HEK293 (cell line): ENCODE data around the gene ARHGEF39.

Source experiments
- CTCF ChIA-PET: fragments of 350-600 bp; formaldehyde crosslinking; extraction: SDS; loops from one replicate; lab custom pipeline; 2021; ENCODE audit warnings: antibody characterized with exemption; lab: Yijun Ruan, JAX
- POLR2A ChIA-PET: fragments of 300-600 bp; formaldehyde crosslinking; extraction: SDS; loops from one replicate; lab custom pipeline; 2020; ENCODE audit warnings: antibody characterized with exemption, inconsistent platforms; lab: Yijun Ruan, JAX
- H3K27ac ChIP-seq: fragments of 200-500 bp; sonication (Bioruptor generic); 2 replicates; pipeline ENCODE4 v1.5.1; 2014; ENCODE audit warnings: low read depth, low read length, control low read depth, inconsistent platforms; ENCODE audit errors: extremely low read depth
- H3K36me3 ChIP-seq, 2 experiments: fragments of 200-500 bp in 1 of 2; sonication (Bioruptor generic) in 1 of 2; 1 replicate in 1 of 2; 2 replicates in 1 of 2; pipeline ENCODE4 v1.5.1; 2014 to 2017; ENCODE audit warnings: inconsistent platforms in 2 of 2, low read length in 2 of 2; ENCODE audit not compliant: control insufficient read depth in 2 of 2, insufficient read depth in 1 of 2
- H3K4me1 ChIP-seq: fragments of 200-500 bp; sonication (Bioruptor generic); 2 replicates; pipeline ENCODE4 v1.5.1; 2014; ENCODE audit warnings: mild to moderate bottlenecking, low read length, inconsistent platforms; ENCODE audit not compliant: control insufficient read depth, insufficient read depth
- H3K4me3 ChIP-seq: 2 replicates; pipeline ENCODE4 v1.5.1; 2011; ENCODE audit warnings: low read depth, mild to moderate bottlenecking, control low read depth, low read length, moderate library complexity
- H3K9me3 ChIP-seq: fragments of 200-500 bp; sonication (Bioruptor generic); 2 replicates; pipeline ENCODE4 v1.5.1; 2014; ENCODE audit warnings: low read depth, low read length, inconsistent platforms; ENCODE audit not compliant: control insufficient read depth, insufficient read depth
- ATF2 ChIP-seq: fragments of 450-650 bp; formaldehyde crosslinking; IDR thresholded peaks from 2 replicates; pipeline ENCODE4 v1.5.1; 2016; ENCODE audit warnings: missing biosample characterization, missing genetic modification characterization, low read depth
- CTCF ChIP-seq: fragments of 450-650 bp; formaldehyde crosslinking; IDR thresholded peaks from 2 replicates; pipeline ENCODE4 v1.5.1; 2016; ENCODE audit warnings: missing biosample characterization, missing genetic modification characterization
- KLF1 ChIP-seq: fragments of 450-650 bp; formaldehyde crosslinking; IDR thresholded peaks from 2 replicates; pipeline ENCODE4 v1.5.1; 2016; ENCODE audit warnings: missing biosample characterization, missing genetic modification characterization
- MEIS1 ChIP-seq: sonication (generic); formaldehyde crosslinking; IDR thresholded peaks from 2 replicates; pipeline ENCODE4 v1.8.1; 2022; ENCODE audit warnings: missing genetic modification reagents, mild to moderate bottlenecking, borderline replicate concordance
- OVOL3 ChIP-seq: fragments of 450-650 bp; formaldehyde crosslinking; IDR thresholded peaks from 2 replicates; pipeline ENCODE4 v1.5.1; 2016; ENCODE audit warnings: missing biosample characterization, missing genetic modification characterization
- PATZ1 ChIP-seq: fragments of 450-650 bp; formaldehyde crosslinking; IDR thresholded peaks from 2 replicates; pipeline ENCODE4 v1.5.1; 2016; ENCODE audit warnings: missing biosample characterization, missing genetic modification characterization
- RBAK ChIP-seq: fragments of 450-650 bp; formaldehyde crosslinking; IDR thresholded peaks from 2 replicates; pipeline ENCODE4 v1.5.1; 2016; ENCODE audit warnings: missing biosample characterization, missing genetic modification characterization
- SP2 ChIP-seq: fragments of 450-650 bp; formaldehyde crosslinking; IDR thresholded peaks from 2 replicates; pipeline ENCODE4 v1.5.1; 2016; ENCODE audit warnings: missing biosample characterization, missing genetic modification characterization
- WT1 ChIP-seq: fragments of 450-650 bp; formaldehyde crosslinking; IDR thresholded peaks from 2 replicates; pipeline ENCODE4 v1.5.1; 2016; ENCODE audit warnings: missing biosample characterization, missing genetic modification characterization
- YY1 ChIP-seq: fragments of 450-650 bp; formaldehyde crosslinking; IDR thresholded peaks from 2 replicates; pipeline ENCODE4 v1.5.1; 2018; ENCODE audit warnings: missing biosample characterization, missing genetic modification characterization
- YY2 ChIP-seq: fragments of 450-650 bp; formaldehyde crosslinking; IDR thresholded peaks from 2 replicates; pipeline ENCODE4 v1.5.1; 2016; ENCODE audit warnings: missing biosample characterization, missing genetic modification characterization
- ZFHX2 ChIP-seq: fragments of 450-650 bp; formaldehyde crosslinking; conservative IDR thresholded peaks from 2 replicates; pipeline ENCODE4 v1.5.1; 2016; ENCODE audit warnings: missing biosample characterization, missing genetic modification characterization
- ZFP3 ChIP-seq: fragments of 450-650 bp; formaldehyde crosslinking; IDR thresholded peaks from 2 replicates; pipeline ENCODE4 v1.5.1; 2016; ENCODE audit warnings: low read depth, missing biosample characterization, missing genetic modification characterization
- ZFP37 ChIP-seq: fragments of 450-650 bp; formaldehyde crosslinking; IDR thresholded peaks from 2 replicates; pipeline ENCODE4 v1.5.1; 2016; ENCODE audit warnings: missing biosample characterization, missing genetic modification characterization
- ZFP41 ChIP-seq: fragments of 450-650 bp; formaldehyde crosslinking; IDR thresholded peaks from 2 replicates; pipeline ENCODE4 v1.5.1; 2016; ENCODE audit warnings: missing biosample characterization, missing genetic modification characterization, borderline replicate concordance
- ZNF155 ChIP-seq: fragments of 450-650 bp; formaldehyde crosslinking; IDR thresholded peaks from 2 replicates; pipeline ENCODE4 v1.5.1; 2016; ENCODE audit warnings: missing biosample characterization, missing genetic modification characterization
- ZNF2 ChIP-seq: fragments of 450-650 bp; formaldehyde crosslinking; IDR thresholded peaks from 2 replicates; pipeline ENCODE4 v1.5.1; 2016; ENCODE audit warnings: missing biosample characterization, missing genetic modification characterization
- ZNF24 ChIP-seq: fragments of 450-650 bp; formaldehyde crosslinking; IDR thresholded peaks from 2 replicates; pipeline ENCODE4 v1.5.1; 2016; ENCODE audit warnings: missing biosample characterization, missing genetic modification characterization
- ZNF248 ChIP-seq: fragments of 450-650 bp; formaldehyde crosslinking; IDR thresholded peaks from 2 replicates; pipeline ENCODE4 v1.5.1; 2017; ENCODE audit warnings: missing biosample characterization, missing genetic modification characterization
- ZNF266 ChIP-seq: fragments of 450-650 bp; formaldehyde crosslinking; IDR thresholded peaks from 2 replicates; pipeline ENCODE4 v1.5.1; 2016; ENCODE audit warnings: missing biosample characterization, missing genetic modification characterization, low read depth
- ZNF341 ChIP-seq: fragments of 450-650 bp; formaldehyde crosslinking; IDR thresholded peaks from 2 replicates; pipeline ENCODE4; 2016; ENCODE audit warnings: low read depth, missing biosample characterization, missing genetic modification characterization
- ZNF433 ChIP-seq: fragments of 450-650 bp; formaldehyde crosslinking; IDR thresholded peaks from 2 replicates; pipeline ENCODE4 v1.5.1; 2016; ENCODE audit warnings: missing biosample characterization, missing genetic modification characterization, low read depth
- ZNF48 ChIP-seq: fragments of 450-650 bp; formaldehyde crosslinking; IDR thresholded peaks from 2 replicates; pipeline ENCODE4 v1.5.1; 2016; ENCODE audit warnings: missing biosample characterization, missing genetic modification characterization
- ZNF510 ChIP-seq: fragments of 450-650 bp; formaldehyde crosslinking; IDR thresholded peaks from 2 replicates; pipeline ENCODE4 v1.5.1; 2018; ENCODE audit warnings: mild to moderate bottlenecking, missing genetic modification characterization, missing biosample characterization; ENCODE audit not compliant: insufficient replicate concordance
- ZNF548 ChIP-seq: fragments of 450-650 bp; formaldehyde crosslinking; IDR thresholded peaks from 2 replicates; pipeline ENCODE4 v1.5.1; 2016; ENCODE audit warnings: missing biosample characterization, missing genetic modification characterization
- ZNF704 ChIP-seq: fragments of 450-650 bp; formaldehyde crosslinking; IDR thresholded peaks from 2 replicates; pipeline ENCODE4 v1.5.1; 2016; ENCODE audit warnings: missing biosample characterization, missing genetic modification characterization
- ZNF776 ChIP-seq: fragments of 450-650 bp; formaldehyde crosslinking; IDR thresholded peaks from 2 replicates; pipeline ENCODE4 v1.5.0; 2017; ENCODE audit warnings: missing biosample characterization, missing genetic modification characterization, borderline replicate concordance
- ZNF785 ChIP-seq: fragments of 450-650 bp; formaldehyde crosslinking; IDR thresholded peaks from 2 replicates; pipeline ENCODE4 v1.5.1; 2016; ENCODE audit warnings: missing biosample characterization, missing genetic modification characterization
- ZNF791 ChIP-seq: fragments of 450-650 bp; formaldehyde crosslinking; IDR thresholded peaks from 2 replicates; pipeline ENCODE4 v1.5.1; 2016; ENCODE audit warnings: missing biosample characterization, missing genetic modification characterization
- TF ChIP-seq, protein P1 (sequence below): fragments of 450-650 bp; formaldehyde crosslinking; IDR thresholded peaks from 2 replicates; pipeline ENCODE4 v1.5.0; 2017; ENCODE audit warnings: missing biosample characterization, missing genetic modification characterization, borderline replicate concordance

Gene ARHGEF39

DNA sequence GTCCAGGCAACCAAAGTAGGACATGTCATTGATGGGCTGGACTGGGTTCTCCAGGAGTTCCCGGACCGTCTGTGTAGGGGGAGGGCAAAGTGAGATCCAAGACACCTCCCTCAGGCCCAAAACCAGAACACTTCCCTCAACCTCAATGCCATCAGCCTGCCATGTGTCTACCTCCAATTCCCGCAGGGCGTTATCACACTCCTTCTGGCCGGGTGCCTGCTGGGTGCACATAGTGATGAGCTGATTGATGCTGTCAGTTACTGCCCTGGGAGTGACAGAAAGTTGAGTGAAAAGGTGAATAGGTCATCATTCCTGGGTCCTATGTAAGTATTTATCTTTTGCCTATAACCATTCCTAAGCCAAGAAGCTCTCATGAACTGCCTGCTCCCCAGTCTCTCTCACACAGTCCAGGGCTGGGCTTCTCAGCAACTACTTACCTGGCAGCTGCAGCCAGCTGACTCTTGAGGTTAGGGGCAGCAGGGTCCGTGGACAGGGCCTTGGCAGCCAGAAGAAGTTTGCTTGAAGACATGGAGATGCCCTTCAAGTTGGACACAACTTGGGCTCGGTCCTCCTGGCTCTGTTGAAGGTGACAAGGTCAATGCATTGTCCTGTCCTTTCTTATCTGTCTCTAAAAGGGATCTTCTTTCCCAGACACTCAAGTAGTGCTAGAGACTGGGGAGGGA is 46.0 kb upstream of the ARHGEF39 start:
- ChIA-PET CTCF (interaction anchor here (0.8 to 6.4 kb wide), 3 partner anchors 14 to 50 kb away, joined by 3 to 47 read pairs (median 4); no protein-coding TSS in a partner anchor), POLR2A (interaction anchor here (0.9 to 1.5 kb wide), 2 partner anchors 21 to 53 kb away, joined by 3 read pairs; partner anchors contain the start of genes CREB3 and TLN1)
- no peaks in the 10 kb centered on the region for H3K4me1 ChIP-seq

GRCh38 chr9:35708146-35708545 is 43.2 kb upstream of the ARHGEF39 start:
- ChIA-PET CTCF (interaction anchor here (0.6 to 6.4 kb wide), 7 partner anchors 7 to 1117 kb away, joined by 3 to 47 read pairs (median 3); no protein-coding TSS in a partner anchor), POLR2A (no interaction called here)
- H3K36me3 ChIP-seq, result peaks cover 22 to 93% of the 10 kb centered on the region in 2 experiments
- H3K27ac ChIP-seq, result no peak overlapping the region
- H3K9me3 ChIP-seq, result no peaks in the 10 kb centered on the region
- H3K4me3 ChIP-seq, result no peak overlapping the region
- H3K4me1 ChIP-seq, result no peaks in the 10 kb centered on the region
- TF ChIP-seq ZNF24 (no peak), WT1 (tag by site-specific recombination) (no peak), YY1 (tag by site-specific recombination) (no peak), OVOL3 (no peak), ZNF155 (tag by site-specific recombination) (no peak), ZFP37 (tag by site-specific recombination) (no peak), ZNF2 (tag by site-specific recombination) (no peak), PATZ1 (tag by site-specific recombination) (no peak), ZNF266 (no peak), YY2 (tag by site-specific recombination) (no peak), MEIS1 (no peak), ATF2 (tag by site-specific recombination) (no peak)

More for the DNA sequence above, 46.0 kb upstream of the ARHGEF39 start:
- no peak for TF ChIP-seq ZFP41
- no peak for TF ChIP-seq ZNF248 (tag by site-specific recombination)
- TF ChIP-seq ZNF791 (tag by site-specific recombination), result no peak
- TF ChIP-seq ZNF341 (tag by site-specific recombination), result no peak
- TF ChIP-seq ZNF776, result no peak
- TF ChIP-seq ZNF704 (tag by site-specific recombination), result no peak
- no peak for TF ChIP-seq ZFP3
- TF ChIP-seq, protein P1, sequence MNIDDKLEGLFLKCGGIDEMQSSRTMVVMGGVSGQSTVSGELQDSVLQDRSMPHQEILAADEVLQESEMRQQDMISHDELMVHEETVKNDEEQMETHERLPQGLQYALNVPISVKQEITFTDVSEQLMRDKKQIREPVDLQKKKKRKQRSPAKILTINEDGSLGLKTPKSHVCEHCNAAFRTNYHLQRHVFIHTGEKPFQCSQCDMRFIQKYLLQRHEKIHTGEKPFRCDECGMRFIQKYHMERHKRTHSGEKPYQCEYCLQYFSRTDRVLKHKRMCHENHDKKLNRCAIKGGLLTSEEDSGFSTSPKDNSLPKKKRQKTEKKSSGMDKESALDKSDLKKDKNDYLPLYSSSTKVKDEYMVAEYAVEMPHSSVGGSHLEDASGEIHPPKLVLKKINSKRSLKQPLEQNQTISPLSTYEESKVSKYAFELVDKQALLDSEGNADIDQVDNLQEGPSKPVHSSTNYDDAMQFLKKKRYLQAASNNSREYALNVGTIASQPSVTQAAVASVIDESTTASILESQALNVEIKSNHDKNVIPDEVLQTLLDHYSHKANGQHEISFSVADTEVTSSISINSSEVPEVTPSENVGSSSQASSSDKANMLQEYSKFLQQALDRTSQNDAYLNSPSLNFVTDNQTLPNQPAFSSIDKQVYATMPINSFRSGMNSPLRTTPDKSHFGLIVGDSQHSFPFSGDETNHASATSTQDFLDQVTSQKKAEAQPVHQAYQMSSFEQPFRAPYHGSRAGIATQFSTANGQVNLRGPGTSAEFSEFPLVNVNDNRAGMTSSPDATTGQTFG (tag by site-specific recombination), result no peak
- no peak for TF ChIP-seq YY1 (tag by site-specific recombination)
- no peak for TF ChIP-seq ZNF785 (tag by site-specific recombination)
- TF ChIP-seq SP2 (tag by site-specific recombination), result no peak
- no peak for TF ChIP-seq ZNF548 (tag by site-specific recombination)
- TF ChIP-seq ZNF433 (tag by site-specific recombination), result no peak
- TF ChIP-seq RBAK (tag by site-specific recombination), result no peak
- TF ChIP-seq ZFHX2 (tag by site-specific recombination), result no peak
- TF ChIP-seq CTCF, result no peak
- TF ChIP-seq ZNF510, result no peak
- TF ChIP-seq ZNF48, result no peak
- TF ChIP-seq KLF1 (tag by site-specific recombination), result no peak
- Histone ChIP-seq H3K4me3 (no peak overlapping the region), H3K27ac (no peak overlapping the region), H3K9me3 (no peaks in the 10 kb centered on the region), H3K36me3 (peaks cover 34 to 91% of the 10 kb centered on the region in 2 experiments)
